Activated T-cell treated with anti-CD3 and anti-CD28 coated beads for 1 hour (primary cell): ENCODE measurements around the gene PER3.
"Not testable (repeated sequence)": the region's sequence is repeated elsewhere in the genome, so short reads cannot be mapped to it uniquely, and the experiment has no call there.

Source experiments
- DNase-seq: peaks from one replicate; pipeline ENCODE4 v3.0.0-alpha.2; 2020; ENCODE audit warnings: low read depth

Gene PER3

DNA sequence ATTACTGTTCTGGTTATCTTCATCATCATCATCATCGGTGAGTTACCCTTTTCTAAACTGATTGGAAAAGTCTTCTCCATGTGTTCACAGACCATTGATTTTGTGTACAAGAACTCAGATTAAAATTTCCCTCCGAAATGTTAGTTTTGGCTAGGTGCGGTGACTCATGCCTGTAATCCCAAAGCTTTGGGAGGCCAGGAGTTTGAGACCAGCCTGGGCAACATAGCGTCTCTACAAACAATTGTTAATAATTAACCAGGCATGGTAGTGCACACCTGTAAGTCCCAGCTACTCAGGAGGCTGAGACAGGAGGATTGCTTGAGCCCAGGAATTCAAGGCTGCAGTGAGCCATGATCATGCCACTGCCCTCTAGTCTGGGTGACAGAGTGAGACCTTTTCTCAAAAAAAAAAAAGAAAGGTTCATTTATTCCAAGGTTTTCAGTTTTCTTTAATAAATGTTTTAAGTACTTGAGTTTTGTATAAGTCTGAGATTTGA is 5.9 kb upstream of the PER3 start:
- no peak for DNase-seq

- no peak for DNase-seq
These were observed 3.1 kb upstream of the PER3 start for GRCh38 chr1:7780976-7781375.

- no peak for DNase-seq
These were observed 2.6 kb upstream of the PER3 start for GRCh38 chr1:7781501-7781900.

- no peak for DNase-seq
These were observed 2.1 kb upstream of the PER3 start for GRCh38 chr1:7781923-7782495.

- DNase-seq, result peak; percentile 30
These were observed 846 bp upstream of the PER3 start for GRCh38 chr1:7783178-7783711.

GRCh38 chr1:7784492-7785071 is 491 bp downstream of the PER3 start:
- no peak for DNase-seq

DNA sequence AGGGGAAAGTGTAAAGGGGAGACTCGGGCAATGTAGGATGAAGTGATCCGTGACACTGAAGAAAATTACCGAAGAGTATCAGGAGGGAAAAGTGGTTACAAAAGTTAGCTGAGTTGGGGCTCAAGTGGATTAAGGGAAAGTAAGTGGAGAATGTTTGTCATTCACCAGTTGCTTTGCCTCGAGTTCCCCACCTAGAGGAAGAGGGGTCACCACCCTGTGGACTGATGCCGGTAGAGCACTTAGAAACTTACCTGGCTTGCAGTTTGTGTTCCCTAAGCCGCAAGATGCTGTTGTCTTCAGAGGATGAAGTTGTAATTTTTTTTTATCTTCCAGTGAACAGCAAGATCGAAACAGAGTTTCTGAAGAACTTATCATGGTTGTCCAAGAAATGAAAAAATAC is 1.0 kb downstream of the PER3 start:
- DNase-seq, result no peak

DNA sequence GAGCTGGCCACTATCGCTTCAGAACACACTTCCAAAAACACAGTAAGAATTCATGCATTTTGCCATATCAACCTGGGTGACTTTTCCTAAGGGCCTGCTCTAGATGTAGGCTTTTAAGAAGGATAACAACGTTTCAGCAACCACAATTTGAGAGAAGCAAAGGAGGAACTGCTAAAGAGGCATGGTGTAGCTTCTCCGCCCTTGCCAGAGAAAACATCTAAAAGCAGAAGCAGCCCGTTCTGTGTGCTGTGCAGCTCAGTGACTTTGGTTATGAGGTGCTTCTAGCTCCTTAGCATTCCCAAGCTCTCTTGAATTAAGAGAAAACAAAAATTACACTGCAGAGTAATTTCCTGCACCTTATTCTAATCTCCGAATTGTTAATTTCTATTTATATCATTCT is 2.7 kb downstream of the PER3 start:
- DNase-seq, result no peak

DNA sequence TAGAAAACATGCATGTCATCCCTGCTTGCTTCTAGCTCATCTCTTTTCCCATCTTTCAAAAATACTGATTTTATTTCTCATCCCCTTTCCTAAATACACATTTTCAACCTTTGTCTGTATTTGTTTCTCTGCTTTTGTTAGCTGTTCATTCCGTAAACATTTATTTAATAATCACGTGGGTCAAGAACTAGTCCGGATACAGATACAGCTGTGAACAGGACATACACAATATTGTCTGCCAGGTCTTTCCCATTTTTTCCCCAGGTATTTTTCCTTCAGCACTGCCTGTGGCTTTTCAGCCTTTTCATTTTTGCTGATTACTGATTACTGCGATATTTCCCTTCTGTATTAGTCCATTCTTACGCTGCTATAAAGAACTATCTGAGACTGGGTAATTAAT is 5.7 kb downstream of the PER3 start:
- DNase-seq, result no peak

DNA sequence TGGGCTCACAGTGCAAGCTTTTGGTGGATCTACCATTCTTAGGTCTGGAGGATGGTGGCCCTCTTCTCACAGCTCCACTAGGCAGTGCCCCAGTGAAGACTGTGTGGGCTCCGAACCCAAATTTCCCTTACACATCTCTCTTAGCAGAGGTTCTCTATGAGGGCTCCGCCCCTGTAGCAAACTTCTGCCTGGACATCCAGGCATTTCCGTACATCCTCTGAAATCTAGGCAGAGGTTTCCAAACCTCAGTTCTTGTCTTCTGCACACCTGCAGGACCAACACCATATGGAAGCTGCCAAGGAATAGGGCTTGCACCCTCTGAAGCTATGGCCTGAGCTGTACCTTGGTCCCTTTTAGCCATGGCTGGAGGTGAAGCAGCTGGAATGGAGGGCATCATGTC is 6.9 kb downstream of the PER3 start:
- DNase-seq, result not testable (repeated sequence)

GRCh38 chr1:7795406-7795805 is 11.3 kb downstream of the PER3 start:
- no peak for DNase-seq

GRCh38 chr1:7805460-7805859 is 21.4 kb downstream of the PER3 start:
- DNase-seq, result no peak

DNA sequence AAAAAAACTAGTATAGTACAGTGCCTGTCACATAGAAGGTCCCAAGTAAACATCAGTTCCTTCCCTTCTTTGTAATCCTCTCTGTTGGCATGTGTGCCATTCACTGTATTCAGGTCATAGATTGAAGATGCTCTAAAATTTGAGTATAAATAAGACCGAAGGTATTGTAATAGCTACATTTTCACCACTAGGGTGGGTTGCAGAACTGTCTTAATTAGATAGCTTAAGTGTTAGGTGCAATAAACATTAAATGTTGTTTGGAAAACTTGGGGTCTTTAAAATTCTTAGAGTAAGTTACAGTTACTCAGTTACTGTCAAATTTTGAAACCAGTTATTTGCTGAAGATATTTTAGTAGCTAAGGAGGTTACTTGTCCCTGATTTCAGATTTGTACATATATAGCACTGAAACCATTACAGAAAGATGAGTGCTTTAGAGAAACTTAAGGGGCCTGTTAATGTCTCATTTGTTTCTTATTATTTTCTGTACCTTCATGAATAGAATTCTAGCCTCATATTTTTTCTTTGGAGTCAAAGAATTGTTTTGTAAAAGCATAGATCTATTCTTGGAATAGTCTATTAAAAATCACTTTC is 24.3 kb downstream of the PER3 start:
- no peak for DNase-seq

DNA sequence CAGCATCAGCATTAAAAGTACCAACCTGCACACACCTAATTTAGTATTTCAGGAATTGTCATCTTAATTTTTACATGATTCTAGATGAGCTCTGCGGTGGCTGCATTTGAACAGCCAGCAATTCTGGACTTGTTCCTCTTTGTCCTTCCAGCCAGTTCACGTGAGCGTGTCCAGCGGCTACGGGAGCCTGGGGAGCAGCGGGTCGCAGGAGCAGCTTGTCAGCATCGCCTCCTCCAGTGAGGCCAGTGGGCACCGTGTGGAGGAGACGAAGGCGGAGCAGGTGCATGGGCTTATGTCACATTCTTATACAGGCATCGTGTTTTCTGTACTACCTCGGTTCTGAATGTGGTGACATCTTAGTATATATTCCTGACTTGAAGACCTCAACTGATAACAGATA is 25.7 kb downstream of the PER3 start:
- DNase-seq, result no peak

GRCh38 chr1:7810395-7810794 is 26.3 kb downstream of the PER3 start:
- no peak for DNase-seq

GRCh38 chr1:7811476-7811875 is 27.4 kb downstream of the PER3 start:
- no peak for DNase-seq

- no peak for DNase-seq
These were observed 29.7 kb downstream of the PER3 start for GRCh38 chr1:7813677-7814373.

GRCh38 chr1:7821282-7821681 is 37.2 kb downstream of the PER3 start:
- DNase-seq, result no peak

GRCh38 chr1:7824701-7825100 is 40.6 kb downstream of the PER3 start:
- DNase-seq, result no peak

DNA sequence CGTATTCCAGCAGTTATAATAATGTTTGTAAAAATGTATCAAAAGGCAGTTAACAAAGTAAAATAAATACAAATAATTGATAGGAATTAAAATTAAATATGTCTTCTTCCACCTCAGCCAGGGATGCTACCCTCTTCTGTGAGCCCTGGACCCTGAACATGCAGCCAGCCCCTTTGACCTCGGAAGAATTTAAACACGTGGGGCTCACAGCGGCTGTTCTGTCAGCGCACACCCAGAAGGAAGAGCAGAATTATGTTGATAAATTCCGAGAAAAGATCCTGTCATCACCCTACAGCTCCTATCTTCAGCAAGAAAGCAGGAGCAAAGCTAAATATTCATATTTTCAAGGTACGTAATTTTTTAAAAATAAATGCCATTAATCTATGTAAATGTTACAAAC is 42.3 kb downstream of the PER3 start:
- DNase-seq, result no peak

DNA sequence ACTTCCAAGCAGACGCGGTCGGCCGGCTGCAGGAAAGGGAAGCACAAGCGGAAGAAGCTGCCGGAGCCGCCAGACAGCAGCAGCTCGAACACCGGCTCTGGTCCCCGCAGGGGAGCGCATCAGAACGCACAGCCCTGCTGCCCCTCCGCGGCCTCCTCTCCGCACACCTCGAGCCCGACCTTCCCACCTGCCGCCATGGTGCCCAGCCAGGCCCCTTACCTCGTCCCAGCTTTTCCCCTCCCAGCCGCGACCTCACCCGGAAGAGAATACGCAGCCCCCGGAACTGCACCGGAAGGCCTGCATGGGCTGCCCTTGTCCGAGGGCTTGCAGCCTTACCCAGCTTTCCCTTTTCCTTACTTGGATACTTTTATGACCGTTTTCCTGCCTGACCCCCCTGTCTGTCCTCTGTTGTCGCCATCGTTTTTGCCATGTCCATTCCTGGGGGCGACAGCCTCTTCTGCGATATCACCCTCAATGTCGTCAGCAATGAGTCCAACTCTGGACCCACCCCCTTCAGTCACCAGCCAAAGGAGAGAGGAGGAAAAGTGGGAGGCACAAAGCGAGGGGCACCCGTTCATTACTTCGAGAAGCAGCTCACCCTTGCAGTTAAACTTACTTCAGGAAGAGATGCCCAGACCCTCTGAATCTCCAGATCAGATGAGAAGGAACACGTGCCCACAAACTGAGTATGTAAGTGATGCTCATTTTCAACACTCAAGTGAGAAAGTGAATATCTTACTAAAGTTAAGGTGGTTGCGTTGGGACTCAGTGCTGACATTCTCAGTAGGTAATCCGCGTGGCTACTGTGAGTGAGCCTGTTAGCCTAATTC is 43.2 kb downstream of the PER3 start:
- peak; percentile 18 for DNase-seq

DNA sequence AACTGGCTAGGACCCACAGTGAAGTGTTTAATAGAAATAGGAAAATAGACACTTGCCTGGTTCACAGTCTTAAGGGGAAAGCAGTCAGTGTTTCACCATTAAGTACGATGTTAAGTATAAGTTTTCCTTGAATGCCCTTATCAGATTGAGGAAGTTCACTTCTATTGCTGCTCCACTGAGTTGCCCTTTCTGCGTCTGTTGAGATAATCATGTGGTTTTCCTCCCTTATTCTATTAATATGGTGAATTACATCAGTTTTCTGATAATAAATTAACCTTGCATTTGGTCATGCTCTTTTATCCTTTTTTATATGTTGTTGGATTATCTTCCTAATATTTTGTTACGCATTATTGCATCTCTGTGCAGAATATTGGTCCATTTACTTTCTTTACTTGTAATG is 47.4 kb downstream of the PER3 start:
- no peak for DNase-seq
